Pancreas (tissue), 10 donors: Measurements from ENCODE around the gene C9orf50. TPM values are rescaled to one million over a fixed set of nuclear protein-coding genes. Genes with fewer than 3 reads are reported as not detected.

Source experiments
- ATAC-seq, 4 donors: fragments of 200-7000 bp; cut with Tn5 transposase; one replicate each; pipeline versions ENCODE4 v1.8.0 to v1.9.1; 2020; ENCODE audit warnings: mild to moderate bottlenecking in 4 of 4, moderate library complexity in 4 of 4
- DNase-seq, 6 donors: peaks; one replicate each; pipeline ENCODE4 v3.0.0-alpha.2; 2020
- FAIRE-seq: peaks from 2 replicates; lab custom pipeline; 2012; peaks lifted over from hg19 to GRCh38; lab: Jason Lieb, UNC
- H3K27ac ChIP-seq, 4 donors: fragments of 200-600 bp; sonication (generic); 1 replicate in 3 of 4; 2 replicates in 1 of 4; pipeline versions ENCODE4 v1.5.0 to v1.8.0; 2020
- H3K27me3 ChIP-seq, 4 donors: fragments of 200-600 bp; one replicate each; pipeline ENCODE4 v1.8.0; 2021
- H3K36me3 ChIP-seq, 3 donors: fragments of 200-600 bp; sonication (generic) in 1 of 3; one replicate each; pipeline versions ENCODE4 v1.5.0 to v1.8.0; 2020 to 2021
- H3K4me1 ChIP-seq, 3 donors: fragments of 200-600 bp; one replicate each; pipeline ENCODE4 v1.8.0; 2021
- H3K4me3 ChIP-seq, 4 donors: fragments of 200-600 bp; sonication (generic) in 2 of 4; one replicate each; pipeline versions ENCODE4 v1.5.0 to v1.8.0; 2020 to 2021
- H3K9me3 ChIP-seq, 4 donors: fragments of 200-600 bp; one replicate each; pipeline ENCODE4 v1.8.0; 2021
- CTCF ChIP-seq, 4 donors: fragments of 200-600 bp; sonication (generic) in 3 of 4; IDR thresholded peaks; one replicate each; pipeline versions ENCODE4 v1.5.0 to v1.8.0; 2021; ENCODE audit warnings: antibody characterized with exemption in 4 of 4
- WGBS, 2 donors: extraction: QIAGEN DNeasy Blood & Tissue Kit; methylation state at CpG; one replicate each; pipeline ENCODE4 v1.1.7; 2013; 5-methylcytosine and 5-hydroxymethylcytosine counted together
- intact Hi-C, 3 donors: fragments of 100-400 bp; cut with DNase I; formaldehyde crosslinking; loops; one replicate each; pipeline versions ENCODE4 v1.11.1 to v1.14.2; 2022
- polyA plus RNA-seq, 2 donors: library from polyadenylated mRNA; stranded (reverse); fragments of 200-250 nt; gene quantifications; one replicate each; pipeline ENCODE4 v1.2.3, GENCODE V29; 2013
- total RNA-seq, 6 donors: library from RNA; stranded (reverse); fragmentation: NEBNext Ultra II Directional in 4 of 6; extraction: Animal tissue kit (Norgen Biotek cat#: 25700) in 4 of 6; gene quantifications; one replicate each; pipeline versions ENCODE4 v1.2.1 to v1.2.4, GENCODE V29; 2021 to 2023
- donor health status: healthy with polysubstance abuse.
- donor health status: DM: no; HTN: no; CAD: no; lungs with moderate emphysema.
- donor health status: DM: no; HTN: no; CAD: no.
- donor health status: control.
- donor health status: control.
- donor health status: Bipolar disorder and iron deficiency.
- donor health status: DM: yes; HTN: yes; CAD: no.
- donor health status: DM: no; HTN: no; CAD: no.
- donor health status: DM: no; HTN: no; CAD: no.
- donor health status: DM: yes; HTN: yes; CAD: no.

C9orf50 gene
- total and polyA plus RNA-seq, 8 donors = not detected

DNA sequence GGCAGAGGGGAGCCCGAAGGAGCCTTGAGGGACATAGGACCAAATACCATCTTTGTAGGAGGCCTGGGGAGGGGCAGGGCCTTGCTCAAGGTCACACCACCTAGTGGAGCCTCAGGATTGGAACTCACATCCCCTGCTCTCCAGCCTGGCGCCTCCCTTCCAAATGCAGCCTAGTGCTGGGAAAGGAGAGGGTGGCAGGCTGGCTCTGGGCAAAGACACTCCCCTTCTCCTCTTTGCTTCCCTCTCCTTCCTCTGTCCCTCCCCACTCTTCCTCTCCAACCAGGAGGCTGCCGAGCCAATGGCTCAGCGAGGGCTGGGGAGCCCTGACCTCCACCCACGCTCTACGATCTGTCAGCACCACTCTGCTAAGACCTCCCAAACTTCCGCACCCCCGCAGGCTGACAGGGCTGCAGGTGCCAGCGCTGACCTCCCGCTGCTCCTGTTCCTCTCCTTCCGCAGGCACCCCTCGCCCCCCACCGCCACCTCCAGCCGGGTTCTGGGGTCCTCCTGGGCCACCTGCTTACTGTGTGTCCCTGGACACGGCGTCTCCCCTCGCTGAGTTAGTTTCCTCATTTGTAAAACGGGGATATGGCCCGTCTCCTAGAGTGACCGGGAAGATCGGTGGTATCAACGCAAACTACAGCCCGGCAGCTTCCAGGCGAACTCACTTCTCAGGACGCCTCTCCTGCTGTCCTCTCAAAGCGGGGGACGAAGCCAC lies 52.9 kb downstream of the C9orf50 start:
- no peak for TF ChIP-seq CTCF (IDR thresholded peaks at IDR 0.05)
- 4 to 6% methylated on average over 27 of the region's 27 CpGs for WGBS, 2 donors
- ATAC-seq (peak; percentile 36 to 69 (median 54)), DNase-seq (peak in 5 of 6 donors; percentile 49 to 74 (median 58)), FAIRE-seq (no peak)
- H3K4me1 ChIP-seq = peaks cover 0 to 17% (median 0%) of the 10 kb centered on the region in 3 donors
- H3K9me3 ChIP-seq = no peaks in the 10 kb centered on the region
- H3K4me3 ChIP-seq = peak overlapping the region in 3 of 4 donors; percentile 28 to 48 (median 46)
- intact Hi-C loops = no loop called here
- no peaks in the 10 kb centered on the region for H3K36me3 ChIP-seq
- H3K27ac ChIP-seq = peak overlapping the region; percentile 43 to 89 (median 69)
- H3K27me3 ChIP-seq = no peaks in the 10 kb centered on the region

DNA sequence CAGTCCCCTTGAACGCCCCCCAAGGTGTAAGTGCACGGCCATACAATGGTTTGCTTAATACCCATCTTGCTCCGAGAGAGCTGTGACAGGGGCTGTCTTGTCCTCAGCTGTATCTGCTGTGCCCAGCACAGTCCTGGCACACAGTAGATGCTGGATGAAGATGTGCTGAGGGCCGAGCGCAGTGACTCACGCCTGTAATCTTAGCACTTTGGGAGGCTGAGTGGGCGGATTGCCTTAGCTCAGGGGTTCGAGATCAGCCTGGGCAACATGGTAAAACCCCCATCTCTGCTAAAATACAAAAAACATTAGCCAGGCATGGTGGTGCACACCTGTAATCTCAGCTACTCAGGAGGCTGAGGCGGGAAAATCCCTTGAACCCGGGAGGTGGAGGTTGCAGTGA lies 53.6 kb downstream of the C9orf50 start:
- no peak for FAIRE-seq
- intact Hi-C loops = no loop called here
- DNase-seq = no peak
- H3K36me3 ChIP-seq = no peaks in the 10 kb centered on the region
- ATAC-seq = no peak
- peaks cover 0 to 17% (median 0%) of the 10 kb centered on the region in 3 donors for H3K4me1 ChIP-seq
- no peaks in the 10 kb centered on the region for H3K27me3 ChIP-seq
- H3K27ac ChIP-seq = peak overlapping the region in 1 of 4 donors; percentile 89
- no peaks in the 10 kb centered on the region for H3K9me3 ChIP-seq
- 81 to 82% methylated on average over 10 of the region's 10 CpGs for WGBS, 2 donors
- TF ChIP-seq CTCF (IDR thresholded peaks at IDR 0.05) = no peak
- H3K4me3 ChIP-seq = peak overlapping the region in 1 of 4 donors; percentile 48

- 90 to 93% methylated on average over 25 of the region's 25 CpGs for WGBS, 2 donors
- no peaks in the 10 kb centered on the region for H3K27me3 ChIP-seq
Measured at GRCh38 chr9:129566563-129567266, 54.2 kb downstream of the C9orf50 start.

DNA sequence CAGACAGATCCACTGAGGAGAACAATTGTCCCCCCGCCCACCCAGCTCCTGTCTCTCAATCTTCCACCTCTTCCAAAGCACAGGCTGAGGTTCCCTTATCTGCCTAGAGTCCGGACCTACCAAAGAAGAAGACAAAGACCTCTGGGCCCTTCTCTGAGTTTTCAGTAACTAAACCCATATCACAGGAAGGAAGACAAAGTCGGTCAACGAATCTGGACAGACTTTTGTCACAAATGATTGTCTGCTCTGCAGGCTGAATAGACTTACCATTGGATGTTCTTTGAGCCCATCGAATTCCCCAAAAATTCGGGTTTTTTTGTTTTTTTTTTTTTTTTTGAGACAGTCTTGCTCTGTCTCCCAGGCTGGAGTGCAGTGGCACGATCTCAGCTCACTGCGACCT lies 58.0 kb downstream of the C9orf50 start:
- no peaks in the 10 kb centered on the region for H3K27me3 ChIP-seq
- WGBS, 2 donors = 70 to 77% methylated on average over 8 of the region's 8 CpGs

More at GRCh38 chr9:129566563-129567266, 54.2 kb downstream of the C9orf50 start:
- DNase-seq = no peak
- intact Hi-C loops = no loop called here
- Histone ChIP-seq H3K4me1 (peaks cover 0 to 17% (median 0%) of the 10 kb centered on the region in 3 donors), H3K4me3 (no peak overlapping the region), H3K9me3 (no peaks in the 10 kb centered on the region), H3K27ac (no peak overlapping the region), H3K36me3 (no peaks in the 10 kb centered on the region)
- no peak for FAIRE-seq
- ATAC-seq = no peak
- TF ChIP-seq CTCF (IDR thresholded peaks at IDR 0.05) = no peak

More for the DNA sequence above, 58.0 kb downstream of the C9orf50 start:
- ATAC-seq = no peak
- no peaks in the 10 kb centered on the region for H3K9me3 ChIP-seq
- no peak for FAIRE-seq
- no peak overlapping the region for H3K4me3 ChIP-seq
- H3K4me1 ChIP-seq = peaks cover 0 to 9% (median 6%) of the 10 kb centered on the region in 3 donors
- H3K27ac ChIP-seq = no peak overlapping the region
- TF ChIP-seq CTCF (IDR thresholded peaks at IDR 0.05) = no peak
- intact Hi-C loops = loop anchor here in 1 of 3 donors (5.0 kb wide), 1 partner anchor 61 kb away; no protein-coding TSS in a partner anchor
- no peaks in the 10 kb centered on the region for H3K36me3 ChIP-seq
- no peak for DNase-seq
